Liver (tissue), 9 donors: Measurements from ENCODE around the gene SUMF2. TPM values are rescaled to one million over a fixed set of nuclear protein-coding genes. Genes with fewer than 3 reads are reported as not detected.

Source experiments
- DNase-seq: peaks from one replicate; pipeline ENCODE4 v3.0.0-alpha.2; 2017; ENCODE audit warnings: low spot score
- H3K27ac ChIP-seq, 2 donors: one replicate each; pipeline ENCODE4 v1.7.0; 2013; ENCODE audit warnings: inconsistent platforms in 2 of 2, low read length in 2 of 2, control low read depth in 1 of 2, low read depth in 1 of 2, mild to moderate bottlenecking in 1 of 2
- H3K27me3 ChIP-seq, 4 donors: one replicate each; pipeline versions ENCODE4 v1.6.1 to v1.7.0; 2013; ENCODE audit warnings: low read length in 3 of 4, inconsistent platforms in 1 of 4, mild to moderate bottlenecking in 1 of 4, moderate library complexity in 1 of 4; ENCODE audit not compliant: control insufficient read depth in 4 of 4, insufficient read depth in 4 of 4
- H3K36me3 ChIP-seq, 4 donors: one replicate each; pipeline versions ENCODE4 v1.6.1 to v1.7.0; 2013; ENCODE audit warnings: low read length in 3 of 4, mild to moderate bottlenecking in 3 of 4, low read depth in 1 of 4, moderate library complexity in 1 of 4; ENCODE audit not compliant: control insufficient read depth in 4 of 4, insufficient read depth in 3 of 4
- H3K4me1 ChIP-seq, 4 donors: one replicate each; pipeline versions ENCODE4 v1.6.1 to v1.7.0; 2013; ENCODE audit warnings: low read length in 3 of 4, mild to moderate bottlenecking in 3 of 4, moderate library complexity in 1 of 4; ENCODE audit not compliant: control insufficient read depth in 4 of 4, insufficient read depth in 4 of 4
- H3K4me3 ChIP-seq, 3 donors: one replicate each; pipeline versions ENCODE4 v1.6.1 to v1.7.0; 2013; ENCODE audit warnings: low read length in 3 of 3, control low read depth in 1 of 3, low read depth in 1 of 3, mild to moderate bottlenecking in 1 of 3
- H3K9ac ChIP-seq, 2 donors: one replicate each; pipeline ENCODE4 v1.7.0; 2013; ENCODE audit warnings: low read length in 2 of 2, mild to moderate bottlenecking in 2 of 2, moderate library complexity in 2 of 2, control low read depth in 1 of 2, low read depth in 1 of 2
- H3K9me3 ChIP-seq, 4 donors: one replicate each; pipeline versions ENCODE4 v1.6.1 to v1.7.0; 2013; ENCODE audit warnings: low read length in 3 of 4; ENCODE audit not compliant: control insufficient read depth in 4 of 4
- ATF3 ChIP-seq: IDR thresholded peaks from 2 replicates; pipeline ENCODE4 v1.6.1; 2016; ENCODE audit warnings: antibody characterized with exemption
- CTCF ChIP-seq: fragments of 150-350 bp; IDR thresholded peaks from 2 replicates; pipeline ENCODE4 v1.5.1; 2017; ENCODE audit warnings: improper control_type of control experiment, low read depth, low read length; ENCODE audit not compliant: missing input control
- EGR1 ChIP-seq, 2 donors: IDR thresholded peaks; 2 replicates each; pipeline ENCODE4 v1.6.1; 2016 to 2018; ENCODE audit warnings: antibody characterized with exemption in 2 of 2, low read depth in 2 of 2
- FOXA1 ChIP-seq: IDR thresholded peaks from 2 replicates; pipeline ENCODE4 v1.6.1; 2016; ENCODE audit warnings: antibody characterized with exemption
- FOXA2 ChIP-seq: IDR thresholded peaks from 2 replicates; pipeline ENCODE4 v1.6.1; 2016; ENCODE audit warnings: antibody characterized with exemption
- GABPA ChIP-seq, 2 donors: IDR thresholded peaks in 1 of 2; conservative IDR thresholded peaks in 1 of 2; 2 replicates each; pipeline ENCODE4 v1.6.1; 2016; ENCODE audit warnings: antibody characterized with exemption in 2 of 2, mild to moderate bottlenecking in 1 of 2, moderate library complexity in 1 of 2
- HNF4A ChIP-seq, 2 donors: conservative IDR thresholded peaks; 2 replicates each; pipeline ENCODE4 v1.6.1; 2016; ENCODE audit warnings: antibody characterized with exemption in 2 of 2, mild to moderate bottlenecking in 2 of 2
- HNF4G ChIP-seq: IDR thresholded peaks from 2 replicates; pipeline ENCODE4 v1.6.1; 2016; ENCODE audit warnings: antibody characterized with exemption
- JUND ChIP-seq, 2 donors: IDR thresholded peaks; 2 replicates each; pipeline ENCODE4 v1.6.1; 2016; ENCODE audit warnings: antibody characterized with exemption in 2 of 2
- MAX ChIP-seq: IDR thresholded peaks from 2 replicates; pipeline ENCODE4 v1.6.1; 2016; ENCODE audit warnings: antibody characterized with exemption
- NR2F2 ChIP-seq: IDR thresholded peaks from 2 replicates; pipeline ENCODE4 v1.6.1; 2016; ENCODE audit warnings: antibody characterized with exemption
- RAD21 ChIP-seq, 2 donors: IDR thresholded peaks; 2 replicates each; pipeline ENCODE4 v1.6.1; 2016; ENCODE audit warnings: antibody characterized with exemption in 2 of 2, mild to moderate bottlenecking in 2 of 2
- REST ChIP-seq: IDR thresholded peaks from 2 replicates; pipeline ENCODE4 v1.6.1; 2016; ENCODE audit warnings: antibody characterized with exemption, mild to moderate bottlenecking
- RXRA ChIP-seq, 2 donors: IDR thresholded peaks; 2 replicates each; pipeline ENCODE4 v1.6.1; 2017 to 2018; ENCODE audit warnings: antibody characterized with exemption in 2 of 2, mild to moderate bottlenecking in 1 of 2
- SP1 ChIP-seq: IDR thresholded peaks from 2 replicates; pipeline ENCODE4 v1.6.1; 2018; ENCODE audit warnings: antibody characterized with exemption, mild to moderate bottlenecking
- TAF1 ChIP-seq: conservative IDR thresholded peaks from 2 replicates; pipeline ENCODE4 v1.6.1; 2016; ENCODE audit warnings: antibody characterized with exemption, mild to moderate bottlenecking
- YY1 ChIP-seq: IDR thresholded peaks from 2 replicates; pipeline ENCODE4 v1.6.1; 2016; ENCODE audit warnings: antibody characterized with exemption, mild to moderate bottlenecking
- ZBTB33 ChIP-seq: IDR thresholded peaks from 2 replicates; pipeline ENCODE4 v1.6.1; 2016; ENCODE audit warnings: antibody characterized with exemption
- WGBS: extraction: QIAGEN DNeasy Blood & Tissue Kit; methylation state at CpG from one replicate; pipeline ENCODE4 v1.1.7; 2013; 5-methylcytosine and 5-hydroxymethylcytosine counted together
- polyA plus RNA-seq, 2 donors: library from polyadenylated mRNA; stranded (reverse) in 1 of 2; unstranded in 1 of 2; fragments of 200-250 nt in 1 of 2; fragments of >200 nt in 1 of 2; fragmentation: Nextera tagmentation in 1 of 2; extraction: Ambion mirVana in 1 of 2; gene quantifications; one replicate each; pipeline versions ENCODE4 v1.2.1 to v1.2.3, GENCODE V29; 2013 to 2015
- total RNA-seq, 2 donors: library from RNA; depleted of rRNA; stranded (reverse); fragments of >200 nt; gene quantifications; one replicate each; pipeline ENCODE4 v1.2.3, GENCODE V29; 2014
- donor health status: healthy.
- donor health status: healthy.
- donor health status: healthy.
- donor health status: healthy.
- donor health status: healthy.

Gene SUMF2
- total and polyA plus RNA-seq, 4 donors, result 67.1 to 104 (median 74.8) TPM

- Histone ChIP-seq H3K4me1 (peaks cover 0 to 4% (median under 1%) of the 10 kb centered on the region in 4 donors), H3K4me3 (no peak overlapping the region), H3K36me3 (no peaks in the 10 kb centered on the region), H3K27me3 (no peaks in the 10 kb centered on the region), H3K9me3 (no peaks in the 10 kb centered on the region), H3K9ac (no peak overlapping the region), H3K27ac (no peak overlapping the region)
- TF ChIP-seq YY1 (no peak), NR2F2 (no peak), GABPA (IDR thresholded peaks at IDR 0.05 in 1 of 2, conservative IDR thresholded peaks at IDR 0.05 in 1 of 2) (no peak), MAX (no peak), ZBTB33 (no peak), HNF4A (conservative IDR thresholded peaks at IDR 0.05) (no peak), RAD21 (IDR thresholded peaks at IDR 0.05) (no peak), FOXA2 (no peak), RXRA (IDR thresholded peaks at IDR 0.05) (no peak), SP1 (no peak), ATF3 (no peak), TAF1 (no peak), EGR1 (IDR thresholded peaks at IDR 0.05; ENCODE audit: low read depth in 2 of 2) (no peak), FOXA1 (no peak), REST (no peak), HNF4G (no peak), CTCF (no peak), JUND (IDR thresholded peaks at IDR 0.05) (no peak)
- no peak for DNase-seq
- 84% methylated on average over 8 of the region's 8 CpGs for WGBS
These were observed 61.7 kb downstream of the SUMF2 start for GRCh38 chr7:56125831-56126230.
